Right renal cortex interstitium (tissue), 3 donors: ENCODE measurements around the gene MICU1. TPM values are rescaled to one million over a fixed set of nuclear protein-coding genes. Genes with fewer than 3 reads are reported as not detected.
"Not testable (repeated sequence)": the region's sequence is repeated elsewhere in the genome, so short reads cannot be mapped to it uniquely, and the experiment has no call there.

ENCODE experiments used
- DNase-seq, 3 donors: peaks; one replicate each; pipeline ENCODE4 v3.0.0-alpha.2; 2013; ENCODE audit warnings: low read depth in 3 of 3, low spot score in 2 of 3
- polyA plus RNA-seq, 3 donors: library from polyadenylated mRNA; unstranded; fragments of 120-200 nt; gene quantifications; one replicate each; pipeline ENCODE4 v1.2.1, GENCODE V29; 2013; ENCODE audit not compliant: insufficient read length in 3 of 3

Gene MICU1
- polyA plus RNA-seq, 3 donors, result 81.8 to 96.0 (median 92.6) TPM

DNA sequence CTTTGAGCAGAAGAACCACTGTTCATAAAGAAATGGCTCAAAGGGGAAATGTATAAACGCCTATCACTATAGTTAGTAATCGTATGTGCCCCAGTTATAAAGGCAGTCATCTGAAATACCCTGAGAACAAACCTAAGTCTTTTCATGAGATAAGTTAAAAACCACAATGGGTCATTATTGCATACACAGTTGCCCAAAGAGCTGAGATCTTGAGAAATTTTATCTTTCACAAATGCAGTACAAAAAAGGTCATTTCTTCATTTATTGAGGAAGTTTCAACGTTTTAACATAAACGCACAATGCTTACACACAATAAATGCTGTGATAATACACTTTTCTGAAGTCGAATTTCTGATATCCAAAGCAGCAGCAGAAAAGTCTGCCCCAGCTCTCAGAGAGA, 114.4 kb downstream of the MICU1 start:
- no peak for DNase-seq

DNA sequence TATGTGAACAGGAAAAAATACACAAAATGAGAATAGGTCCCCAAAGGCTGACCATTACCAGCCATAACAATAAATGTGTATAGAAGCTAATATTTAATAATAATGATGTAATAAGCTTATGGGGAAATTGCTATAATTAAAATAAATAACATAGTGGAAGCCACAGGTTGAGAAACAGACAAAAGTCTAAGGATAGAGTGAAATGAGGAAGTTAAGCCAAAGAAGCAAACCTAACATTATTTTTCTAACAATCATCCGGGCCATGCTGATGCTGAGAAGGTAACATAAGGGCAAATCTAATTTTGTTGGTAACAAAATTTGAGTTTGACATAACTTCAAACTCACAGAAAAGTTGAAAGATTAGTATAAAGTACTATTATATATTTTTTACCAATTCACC, 115.9 kb downstream of the MICU1 start:
- DNase-seq, result no peak

DNA sequence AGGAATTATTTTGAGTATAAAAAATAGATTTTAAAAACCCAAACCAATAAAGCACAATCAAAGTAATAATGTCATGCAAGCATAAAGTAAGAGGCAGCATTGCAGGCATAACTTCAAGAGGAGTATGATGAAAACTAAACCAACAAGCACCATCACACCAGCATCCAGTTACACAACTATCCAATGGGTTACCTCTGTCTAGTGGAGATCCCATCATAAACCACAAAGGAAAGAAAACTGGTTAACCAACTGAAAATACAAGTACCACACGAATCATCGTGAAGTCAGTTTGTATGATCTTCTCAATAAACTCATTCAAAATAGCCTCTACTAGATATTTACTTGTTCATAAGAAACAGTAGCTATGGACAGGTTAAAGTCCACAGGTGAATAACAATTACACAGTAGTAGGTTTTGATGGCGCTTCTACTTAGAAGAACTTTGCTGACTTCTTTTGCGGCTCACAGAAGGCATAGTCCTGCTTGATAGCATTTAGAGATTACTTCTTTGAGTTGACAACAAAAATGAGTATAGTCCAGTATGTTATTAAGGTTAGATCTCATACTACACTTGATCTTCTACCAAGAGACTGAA, 116.6 kb downstream of the MICU1 start:
- no peak for DNase-seq

DNA sequence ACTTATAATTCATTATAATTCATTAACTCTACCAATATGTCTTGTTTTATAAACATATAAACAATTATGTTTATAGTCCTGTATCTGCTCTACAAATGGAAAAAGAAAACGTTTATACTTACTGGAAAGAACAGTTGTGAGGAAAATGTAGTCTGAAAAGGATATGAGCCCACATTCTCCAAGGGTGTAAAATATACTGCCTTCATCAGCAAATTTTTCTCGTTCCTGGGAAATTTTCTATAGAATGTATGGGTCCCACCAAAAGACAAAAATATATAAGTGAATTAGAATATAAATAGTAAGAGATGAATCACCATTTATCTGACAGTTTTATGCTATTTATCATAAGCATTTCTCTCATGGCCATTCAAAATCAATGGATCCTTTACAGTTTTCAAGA, 117.8 kb downstream of the MICU1 start:
- no peak for DNase-seq

DNA sequence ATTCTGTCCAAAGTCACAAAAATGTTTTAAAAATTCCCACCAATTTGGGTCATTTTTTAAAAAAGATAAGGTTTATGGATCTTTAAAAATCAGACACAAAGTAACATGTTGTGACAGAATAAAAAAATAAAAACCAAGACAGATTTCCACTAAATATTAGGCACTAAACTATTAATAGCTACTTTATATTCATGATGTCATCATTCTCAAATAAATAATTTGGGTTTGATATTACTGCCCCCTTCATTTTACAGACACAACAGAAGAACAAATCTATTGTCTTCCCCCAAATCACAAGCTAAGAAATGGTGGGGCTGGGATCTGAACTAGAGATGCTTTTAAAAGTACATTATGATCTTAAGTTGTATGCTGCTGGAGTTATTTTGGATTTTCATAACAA, 119.4 kb downstream of the MICU1 start:
- no peak for DNase-seq

DNA sequence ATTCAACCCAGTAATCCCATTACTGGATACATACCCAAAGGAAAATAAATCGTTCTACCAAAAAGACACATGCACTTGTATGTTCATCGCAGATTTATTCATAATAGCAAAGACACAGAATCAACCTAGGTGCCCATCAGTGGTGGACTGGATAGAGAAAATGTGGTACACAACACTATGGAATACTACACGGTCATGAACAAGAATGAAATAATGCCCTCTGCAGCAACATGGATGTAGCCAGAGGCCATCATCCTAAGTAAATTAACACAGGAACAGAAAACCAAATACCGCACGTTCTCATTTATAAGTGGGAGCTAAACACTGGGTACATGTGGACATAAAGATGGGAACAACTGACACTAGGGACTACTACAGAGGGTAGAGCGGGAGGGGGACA, 120.4 kb downstream of the MICU1 start:
- DNase-seq, result no peak

DNA sequence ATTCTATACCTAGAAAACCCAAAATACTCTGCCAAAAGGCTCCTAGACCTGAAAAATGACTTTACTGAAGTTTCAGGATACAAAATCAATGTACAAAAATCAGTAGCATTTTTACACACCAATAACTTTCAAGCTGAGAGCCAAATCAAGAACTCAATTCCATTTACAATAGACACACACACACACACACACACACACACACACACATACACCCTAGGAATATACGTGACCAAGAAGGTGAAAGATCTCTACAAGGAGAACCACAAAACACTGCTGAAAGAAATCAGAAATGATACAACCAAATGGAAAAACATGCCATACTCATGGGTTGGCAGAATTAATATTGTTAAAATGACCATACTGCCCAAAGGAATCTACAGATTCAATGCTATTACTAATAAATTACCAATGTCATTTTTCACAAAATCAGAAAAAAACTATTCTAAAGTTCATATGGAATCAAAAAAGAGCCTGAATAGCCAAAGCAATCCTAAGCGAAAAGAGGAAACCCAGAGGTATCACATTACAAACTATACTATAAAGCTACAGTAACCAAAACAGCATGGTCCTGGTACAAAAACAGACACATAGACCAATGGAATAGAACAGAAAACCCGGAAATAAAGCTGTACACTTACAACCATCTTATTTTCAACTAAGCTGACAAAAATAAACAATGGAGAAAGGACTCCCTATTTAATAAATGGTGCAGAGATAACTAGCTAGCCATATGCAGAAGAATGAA, 122.0 kb downstream of the MICU1 start:
- no peak for DNase-seq

DNA sequence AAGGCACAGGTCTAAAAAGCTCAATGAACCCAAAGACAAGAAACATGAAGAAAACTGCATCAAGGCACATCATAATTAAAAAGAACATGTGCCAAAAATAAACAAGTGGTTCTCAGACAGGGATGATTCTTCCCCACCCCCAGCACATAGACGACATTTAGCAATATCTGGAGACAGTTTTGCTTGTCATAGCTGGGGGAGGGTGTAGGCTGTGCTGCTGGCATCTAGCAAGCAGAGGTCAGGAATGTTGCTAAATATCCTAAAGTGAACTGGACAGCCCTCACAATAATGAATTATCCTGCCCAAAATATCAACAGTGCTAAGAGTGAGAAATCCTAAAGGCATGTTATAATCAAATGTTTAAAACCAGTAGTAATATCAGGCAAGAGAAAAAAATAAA, 122.6 kb downstream of the MICU1 start:
- DNase-seq, result no peak

DNA sequence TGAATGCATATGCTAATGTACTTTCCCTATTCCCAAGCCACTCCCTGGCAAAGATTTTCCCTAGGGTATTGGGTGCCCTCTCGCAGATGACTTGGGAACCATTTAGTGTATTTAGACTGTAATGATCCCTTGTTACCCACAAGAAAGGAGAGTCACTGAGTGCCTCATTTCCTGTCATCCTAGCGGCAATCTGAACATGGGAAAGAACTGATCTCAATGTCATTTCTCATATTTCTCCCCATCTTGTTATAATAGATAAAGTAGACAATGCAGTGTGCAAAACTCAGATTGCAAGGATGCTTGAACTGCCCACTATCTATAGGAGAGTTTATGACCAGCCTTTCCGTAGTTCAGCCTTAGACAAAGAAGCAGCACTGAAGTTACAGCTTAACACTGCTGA, 123.3 kb downstream of the MICU1 start:
- no peak for DNase-seq

DNA sequence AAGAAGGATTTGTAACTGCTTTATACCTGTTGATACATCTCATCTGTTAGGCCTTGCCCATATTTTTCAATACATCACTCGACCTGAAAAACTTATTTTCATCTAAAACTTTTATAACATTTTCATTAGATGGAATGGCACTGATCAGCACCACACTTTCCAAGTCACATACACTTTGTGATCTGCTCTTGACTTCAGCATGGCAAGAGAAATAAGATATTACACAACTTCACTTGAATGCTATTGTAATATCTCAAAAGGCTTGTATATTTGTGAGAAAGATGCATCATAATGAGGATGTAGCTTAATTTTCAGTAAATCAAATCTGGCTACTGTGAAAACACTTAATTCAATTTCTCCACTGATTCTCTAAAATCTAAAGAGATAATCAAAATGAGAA, 126.2 kb downstream of the MICU1 start:
- DNase-seq, result no peak

DNA sequence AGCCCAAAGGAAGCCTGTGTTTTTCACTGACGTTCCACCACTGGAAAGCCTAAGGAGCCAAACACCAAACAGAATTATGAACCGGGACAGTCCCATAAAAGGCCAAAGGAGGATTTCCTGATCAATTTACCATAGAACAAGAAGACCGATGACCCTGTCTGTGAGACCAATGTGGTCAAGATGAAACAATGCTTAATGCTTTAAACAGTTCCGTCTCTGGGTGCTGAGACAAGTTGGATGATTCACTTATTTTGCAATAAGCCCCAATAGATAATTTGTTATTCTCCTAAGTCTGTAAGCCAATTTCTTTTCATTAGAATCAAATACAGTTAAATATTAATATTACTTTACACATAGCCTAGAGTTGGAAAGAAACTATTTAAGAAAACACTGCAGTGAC, 134.9 kb downstream of the MICU1 start:
- DNase-seq, result no peak

DNA sequence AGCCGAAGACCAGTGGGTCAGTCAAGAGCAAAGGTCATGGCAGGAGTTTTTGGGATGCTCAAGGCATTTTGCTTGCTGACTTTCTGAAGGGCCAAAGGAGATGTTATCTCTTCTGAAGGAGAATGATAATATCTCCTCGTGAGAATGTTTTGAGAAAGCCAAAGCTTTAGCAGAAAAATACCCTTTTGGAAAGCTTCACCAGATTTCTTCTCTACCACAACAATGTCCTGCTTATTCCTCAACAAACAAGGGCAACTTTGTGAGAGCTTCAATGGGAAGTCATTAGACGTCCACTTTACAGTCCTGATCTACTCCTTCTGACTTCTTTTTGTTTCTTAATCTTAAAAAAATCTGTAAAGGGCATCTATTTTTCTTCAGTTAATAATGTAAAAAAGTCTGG, 138.4 kb downstream of the MICU1 start:
- DNase-seq, result no peak

DNA sequence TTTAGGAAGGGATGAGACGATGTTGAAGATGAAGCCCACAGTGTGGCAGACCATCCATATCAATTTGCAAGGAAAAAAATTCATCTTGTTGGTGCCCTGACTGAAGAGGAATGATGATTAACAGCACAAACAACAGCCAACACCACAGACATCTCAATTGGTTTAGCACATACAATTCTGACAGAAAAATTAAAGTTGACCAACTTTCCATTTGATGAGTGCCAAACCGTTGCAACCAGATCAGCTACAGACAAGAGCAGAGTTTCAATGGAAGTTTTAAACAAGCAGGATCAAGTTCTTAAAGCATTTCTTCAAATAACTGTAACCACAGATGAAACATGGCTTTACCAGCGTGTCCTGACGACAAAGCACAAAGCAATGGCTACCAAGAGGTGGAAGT, 138.8 kb downstream of the MICU1 start:
- no peak for DNase-seq

DNA sequence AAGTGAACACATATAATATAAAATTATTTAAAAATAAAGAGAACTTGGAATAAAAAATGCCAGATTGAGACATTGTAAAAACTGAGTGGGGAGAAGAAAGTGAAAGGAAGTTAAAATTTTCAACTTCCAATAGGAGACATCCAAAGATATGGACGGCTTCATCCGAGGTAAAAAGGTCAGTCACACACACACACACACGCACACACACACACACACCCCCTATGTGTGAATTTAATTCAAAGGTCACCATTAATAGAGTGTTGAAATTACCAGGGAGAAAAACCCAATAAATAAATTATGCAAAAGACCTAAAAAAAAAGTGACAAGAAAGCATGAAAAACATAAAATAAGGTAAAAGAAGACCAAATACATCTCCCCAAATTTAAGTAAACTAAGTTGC, 140.2 kb downstream of the MICU1 start:
- no peak for DNase-seq

DNA sequence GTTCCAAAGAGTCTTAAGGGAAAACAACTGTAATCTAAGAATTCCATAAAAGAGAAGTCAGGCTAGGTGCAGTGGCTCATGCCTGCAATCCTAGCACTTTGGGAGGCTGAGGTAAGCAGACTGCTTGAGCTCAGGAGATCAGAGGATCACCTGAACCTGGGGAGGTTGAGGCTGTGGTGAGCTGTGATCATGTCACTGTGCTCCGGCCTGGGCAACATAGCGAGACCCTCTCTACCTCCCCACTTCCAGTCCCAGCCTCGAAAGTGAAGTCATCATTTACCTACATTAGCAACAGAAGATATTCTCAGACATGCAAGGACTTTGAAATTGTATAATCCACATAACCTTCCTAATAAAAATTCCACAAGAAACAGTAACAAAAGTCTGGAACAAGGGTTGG, 141.4 kb downstream of the MICU1 start:
- DNase-seq, result no peak

DNA sequence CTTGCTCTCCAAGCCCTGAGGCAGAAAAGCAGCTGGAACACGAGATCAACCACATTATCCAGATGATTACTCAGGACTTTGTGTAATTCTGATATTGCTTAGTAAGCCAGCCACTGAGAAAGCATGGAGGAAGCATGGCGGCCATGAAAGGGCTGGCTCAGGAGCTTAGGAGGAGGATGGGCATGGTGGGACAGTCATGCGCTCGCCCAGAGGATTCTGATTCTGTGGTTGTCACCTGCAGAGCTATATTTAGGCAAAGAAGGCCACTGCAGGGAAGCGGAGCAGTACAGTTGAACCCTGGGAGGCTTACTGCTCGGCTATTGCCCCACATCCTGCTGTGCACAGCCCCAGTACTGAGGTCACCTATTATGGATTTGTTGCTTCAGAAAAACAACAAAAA, 142.4 kb downstream of the MICU1 start:
- no peak for DNase-seq

DNA sequence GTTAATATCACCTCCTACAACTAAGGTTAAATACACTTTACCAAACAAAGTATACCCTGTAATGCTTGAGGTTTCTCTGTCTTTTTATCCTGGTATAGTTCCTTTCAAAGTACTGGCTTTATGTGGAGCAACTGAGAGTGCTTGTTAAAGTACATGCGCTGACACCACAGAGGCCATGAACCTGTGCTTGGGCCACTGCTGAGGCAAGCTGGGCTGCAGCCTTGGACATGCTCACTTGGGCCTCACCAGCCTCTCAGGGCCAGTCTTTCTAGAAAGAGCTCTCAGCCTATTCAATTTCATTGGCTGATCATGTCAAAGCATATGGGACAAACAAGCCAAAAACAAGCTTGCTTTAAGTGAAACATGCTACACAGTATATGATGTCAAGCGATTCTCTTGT, 145.0 kb downstream of the MICU1 start:
- DNase-seq, result no peak

DNA sequence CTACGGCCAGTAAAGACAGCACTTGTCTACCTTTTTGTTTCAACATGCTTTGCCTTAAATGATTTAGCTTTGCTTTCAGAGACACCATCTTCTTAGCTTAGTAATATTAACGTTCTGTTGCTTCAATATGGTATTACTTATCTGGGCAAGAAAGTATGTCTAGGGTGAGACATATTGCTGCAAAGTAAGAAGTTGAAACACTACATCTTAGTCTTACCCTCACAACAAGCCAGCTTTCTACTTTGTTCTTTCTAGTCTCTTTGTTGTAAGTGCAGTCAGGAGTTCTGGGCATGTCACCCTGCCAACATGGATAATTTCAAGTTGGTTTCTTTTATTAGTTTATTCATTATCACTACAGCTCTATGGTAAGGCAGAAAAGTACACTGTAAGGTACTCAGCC, 148.4 kb downstream of the MICU1 start:
- no peak for DNase-seq

DNA sequence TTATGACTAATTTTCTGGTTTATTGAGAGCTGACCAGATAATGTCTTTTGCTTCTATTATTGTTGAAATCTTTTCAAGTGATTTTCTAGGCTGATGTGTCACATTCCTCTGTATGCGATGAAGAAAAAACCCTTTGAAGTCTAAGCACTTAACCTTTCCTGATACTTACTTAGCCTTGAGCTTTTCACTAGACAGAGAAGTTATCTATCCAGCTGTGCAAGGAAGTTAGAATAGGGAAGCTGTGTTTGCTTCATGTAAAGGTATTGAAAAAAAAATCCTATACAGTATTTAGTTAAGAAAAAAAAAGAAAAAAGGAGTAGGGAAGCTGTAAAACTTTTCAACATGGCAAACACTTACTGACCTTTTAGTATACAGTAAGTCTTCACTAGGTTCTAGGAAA, 153.6 kb downstream of the MICU1 start:
- DNase-seq, result no peak

DNA sequence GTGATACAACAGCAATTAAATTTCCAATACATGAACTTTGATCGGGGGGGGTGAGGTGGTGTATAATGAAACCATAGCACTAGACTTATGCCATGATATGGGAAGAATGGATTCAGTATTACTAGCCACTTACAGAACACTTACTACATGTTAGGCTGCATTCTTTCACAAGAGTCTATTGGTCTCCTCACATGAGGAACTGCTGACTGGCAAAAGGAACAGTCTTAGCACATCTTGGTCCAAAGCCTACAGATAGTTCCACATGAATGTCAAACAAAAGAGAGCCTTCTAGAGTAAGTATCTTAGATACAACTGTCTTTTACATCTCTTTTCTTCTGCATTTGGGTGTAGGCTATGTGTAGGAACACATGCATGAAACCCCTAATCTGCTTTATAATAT, 155.2 kb downstream of the MICU1 start:
- no peak for DNase-seq

DNA sequence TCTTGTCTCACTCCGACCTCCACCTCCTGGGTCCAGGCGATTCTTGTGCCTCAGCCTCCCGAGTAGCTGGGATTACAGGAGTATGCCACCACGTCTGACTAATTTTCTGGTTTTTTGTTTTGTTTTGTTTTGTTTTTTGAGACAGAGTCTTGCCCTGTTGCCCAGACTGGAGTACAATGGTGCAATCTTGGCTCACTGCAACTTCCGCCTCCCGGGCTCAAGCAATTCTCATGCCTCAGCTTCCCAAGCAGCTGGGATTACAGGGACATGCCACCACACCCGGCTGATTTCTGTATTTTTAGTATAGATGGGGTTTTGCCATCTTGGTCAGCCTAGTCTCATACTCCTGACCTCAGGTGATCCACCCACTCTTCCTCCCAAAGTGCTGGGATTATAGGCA, 158.8 kb downstream of the MICU1 start:
- DNase-seq, result not testable (repeated sequence)

DNA sequence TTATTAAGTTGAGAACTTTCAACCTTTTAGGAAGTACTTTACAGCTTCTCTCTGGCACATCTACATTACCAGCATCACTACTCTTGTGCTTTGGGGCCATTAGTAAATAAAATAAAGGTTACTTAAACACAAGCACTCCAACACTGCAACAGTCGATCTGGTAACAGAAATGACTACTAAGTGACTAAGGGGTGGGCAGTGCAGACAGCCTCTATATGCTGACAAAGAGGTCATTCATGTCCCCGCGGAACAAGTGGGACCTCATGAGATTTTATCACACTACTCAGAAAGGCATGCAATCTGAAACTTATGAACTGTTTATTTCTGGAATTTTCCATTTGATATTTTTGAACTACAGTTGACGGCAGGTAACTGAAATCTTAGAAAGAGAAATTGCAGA, 159.9 kb downstream of the MICU1 start:
- DNase-seq, result no peak

DNA sequence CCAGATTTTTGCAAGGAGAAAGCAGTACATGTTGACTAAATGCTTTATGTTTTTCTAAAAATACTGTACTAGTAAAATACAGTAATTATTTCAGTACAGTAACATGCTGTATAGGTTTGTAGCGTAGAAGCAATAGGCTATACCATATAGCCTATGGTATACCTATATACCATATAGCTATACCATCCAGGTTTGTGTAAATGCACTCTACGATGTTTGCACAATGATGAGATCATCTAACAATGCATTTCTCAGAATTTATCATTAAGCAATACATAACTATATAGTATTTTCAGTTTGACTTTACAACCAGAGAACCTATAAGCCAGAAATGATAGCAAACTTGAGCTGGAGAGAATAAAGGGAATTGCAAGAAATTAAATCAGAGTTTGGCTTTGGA, 161.4 kb downstream of the MICU1 start:
- no peak for DNase-seq
